IMR-90 (cell line): ENCODE measurements around the gene NFE2L2. TPM values are rescaled to one million over a fixed set of nuclear protein-coding genes. Genes with fewer than 3 reads are reported as not detected.
"Not testable (repeated sequence)": the region's sequence is repeated elsewhere in the genome, so short reads cannot be mapped to it uniquely, and the experiment has no call there.

ENCODE experiments used
- ATAC-seq: fragments of 200-7000 bp; cut with Tn5 transposase; 2 replicates; pipeline ENCODE4 v1.9.1; 2020; ENCODE audit warnings: low read depth, mild to moderate bottlenecking, moderate library complexity
- BruUV-seq: library from RNA; stranded (reverse); fragments of 400-500 nt; replicated peaks from 2 replicates; lab custom pipeline; 2021; lab: Mats Ljungman, UMichigan
- CTCF ChIA-PET: fragments of 300-600 bp; formaldehyde crosslinking; extraction: SDS; loops from one replicate; lab custom pipeline; 2021; ENCODE audit warnings: antibody characterized with exemption; lab: Yijun Ruan, JAX
- POLR2A ChIA-PET: fragments of 300-600 bp; sonication (Branson Sonifier 250); formaldehyde crosslinking; loops from one replicate; lab custom pipeline; 2022; ENCODE audit warnings: antibody characterized with exemption; ENCODE audit not compliant: unreplicated experiment; lab: Charles Lee
- DNase-seq: peaks from one replicate; pipeline ENCODE4 v3.0.0; 2013
- H2AFZ ChIP-seq: replicated peaks from 2 replicates; pipeline ENCODE3; 2013; ENCODE audit warnings: low read length, mild to moderate bottlenecking; ENCODE audit not compliant: poor library complexity
- H2AK5ac ChIP-seq: 2 replicates; pipeline ENCODE4 v1.6.1; 2013; ENCODE audit warnings: low read depth, low read length, inconsistent platforms
- H2AK9ac ChIP-seq: replicated peaks from 2 replicates; pipeline ENCODE3; 2013; ENCODE audit warnings: mild to moderate bottlenecking, low read depth, low read length, moderate library complexity; ENCODE audit not compliant: poor library complexity
- H2BK120ac ChIP-seq: 2 replicates; pipeline ENCODE4 v1.6.1; 2013; ENCODE audit warnings: low read depth, low read length, inconsistent platforms
- H2BK15ac ChIP-seq: 3 replicates; pipeline ENCODE4 v1.6.1; 2013; ENCODE audit warnings: low read depth, low read length, inconsistent platforms
- H2BK20ac ChIP-seq: 2 replicates; pipeline ENCODE4 v1.6.1; 2013; ENCODE audit warnings: low read depth, mild to moderate bottlenecking, inconsistent platforms, low read length, moderate library complexity
- H2BK5ac ChIP-seq: 2 replicates; pipeline ENCODE4 v1.6.1; 2013; ENCODE audit warnings: mild to moderate bottlenecking, low read depth, low read length, inconsistent platforms; ENCODE audit not compliant: poor library complexity, severe bottlenecking
- H3K14ac ChIP-seq: replicated peaks from 2 replicates; pipeline ENCODE4 v1.6.1; 2013; ENCODE audit warnings: low read depth, low read length, inconsistent platforms
- H3K18ac ChIP-seq: 2 replicates; pipeline ENCODE4 v1.6.1; 2013; ENCODE audit warnings: low read depth, low read length, control low read depth
- H3K23ac ChIP-seq: 2 replicates; pipeline ENCODE4 v1.6.1; 2013; ENCODE audit warnings: low read depth, low read length, inconsistent platforms
- H3K27ac ChIP-seq: 2 replicates; pipeline ENCODE4 v1.5.1; 2013; ENCODE audit warnings: mild to moderate bottlenecking, control low read depth, low read length; ENCODE audit not compliant: insufficient read depth
- H3K27me3 ChIP-seq: 2 replicates; pipeline ENCODE4 v1.6.1; 2013; ENCODE audit warnings: low read length; ENCODE audit not compliant: control insufficient read depth, insufficient read depth
- H3K36me3 ChIP-seq: 2 replicates; pipeline ENCODE4 v1.6.1; 2013; ENCODE audit warnings: low read length, mixed read lengths; ENCODE audit not compliant: control insufficient read depth, insufficient read depth
- H3K4ac ChIP-seq: 2 replicates; pipeline ENCODE4 v1.6.1; 2013; ENCODE audit warnings: low read depth, low read length, inconsistent platforms
- H3K4me1 ChIP-seq: 2 replicates; pipeline ENCODE4 v1.6.1; 2013; ENCODE audit warnings: low read length, mixed read lengths; ENCODE audit not compliant: control insufficient read depth, insufficient read depth
- H3K4me2 ChIP-seq: 2 replicates; pipeline ENCODE4 v1.6.1; 2013; ENCODE audit warnings: low read depth, mild to moderate bottlenecking, control low read depth, low read length, moderate library complexity
- H3K4me3 ChIP-seq: 2 replicates; pipeline ENCODE4 v1.5.1; 2013; ENCODE audit warnings: low read depth, mild to moderate bottlenecking, control low read depth, low read length, moderate library complexity; ENCODE audit not compliant: insufficient read depth
- H3K56ac ChIP-seq: 2 replicates; pipeline ENCODE4 v1.6.1; 2013; ENCODE audit warnings: low read length, inconsistent platforms; ENCODE audit not compliant: insufficient read depth; ENCODE audit errors: extremely low read depth
- H3K79me1 ChIP-seq, 2 experiments: 2 replicates each; pipeline ENCODE4 v1.6.1; 2013; ENCODE audit warnings: low read length in 2 of 2, inconsistent platforms in 1 of 2, low read depth in 1 of 2
- H3K9ac ChIP-seq: 2 replicates; pipeline ENCODE4 v1.6.1; 2013; ENCODE audit warnings: low read depth, low read length, control low read depth
- H3K9me1 ChIP-seq: 2 replicates; pipeline ENCODE4 v1.6.1; 2013; ENCODE audit warnings: low read length, inconsistent platforms; ENCODE audit not compliant: insufficient read depth
- H3K9me3 ChIP-seq: 2 replicates; pipeline ENCODE4 v1.6.1; 2013; ENCODE audit warnings: low read length; ENCODE audit not compliant: control insufficient read depth, insufficient read depth
- H4K20me1 ChIP-seq: 2 replicates; pipeline ENCODE4 v1.6.1; 2013; ENCODE audit warnings: low read length, inconsistent platforms; ENCODE audit not compliant: insufficient read depth
- H4K5ac ChIP-seq: 2 replicates; pipeline ENCODE4 v1.6.1; 2013; ENCODE audit warnings: mild to moderate bottlenecking, low read depth, low read length, control low read depth
- H4K8ac ChIP-seq, 2 experiments: 2 replicates each; pipeline ENCODE4 v1.6.1; 2013; ENCODE audit warnings: low read depth in 2 of 2, low read length in 2 of 2, control low read depth in 1 of 2, inconsistent platforms in 1 of 2
- H4K91ac ChIP-seq: 2 replicates; pipeline ENCODE4 v1.6.1; 2013; ENCODE audit warnings: low read depth, low read length, inconsistent platforms; ENCODE audit not compliant: insufficient read depth
- WGBS, 2 experiments: methylation state at CpG; one replicate each; pipeline versions ENCODE4 v1.1.5 to v1.1.7; 2013; ENCODE audit warnings: missing lambda C conversion rate in 2 of 2; ENCODE audit not compliant: insufficient read length in 1 of 2; ENCODE audit errors: extremely low coverage in 2 of 2; 5-methylcytosine and 5-hydroxymethylcytosine counted together
- dilution Hi-C: fragments of 300-500 bp; cut with HindIII; formaldehyde crosslinking; loops from one replicate; pipeline ENCODE4 v1.14.3; 2018; ENCODE audit warnings: low sequenced_read_pairs; ENCODE audit not compliant: unreplicated experiment
- in situ Hi-C: fragments of 300-500 bp; cut with MboI; formaldehyde crosslinking; loops from 3 replicates; pipeline ENCODE4 v1.14.3; 2019; ENCODE audit warnings: low sequenced_read_pairs, inconsistent platforms, mixed read lengths
- intact Hi-C: fragments of 100-400 bp; cut with micrococcal nuclease; formaldehyde crosslinking; loops from 2 replicates; pipeline ENCODE4 v1.10.0; 2022
- polyA plus RNA-seq, 3 experiments: library from polyadenylated mRNA; depleted of rRNA; stranded (reverse); fragments of >200 nt; gene quantifications; 2 replicates each; pipeline ENCODE4 v1.2.3, GENCODE V29; 2012; ENCODE audit warnings: low replicate concordance in 1 of 3
- total RNA-seq: library from RNA; depleted of rRNA; stranded (reverse); fragments of >200 nt; gene quantifications from 2 replicates; pipeline ENCODE4 v1.2.3, GENCODE V29; 2012

The NFE2L2 gene
- total and polyA plus RNA-seq, 2 of the 4 experiments (the other 2 are of a cell fraction): 72.7 to 83.5 TPM

GRCh38 chr2:177266955-177267354 lies 2.4 kb upstream of the NFE2L2 start:
- Histone ChIP-seq H4K5ac (peak overlapping the region; percentile 59), H3K4me2 (peak overlapping the region; percentile 59; the same call in 1 of the 2 replicates), H2BK120ac (peak overlapping the region; percentile 87), H3K18ac (peak overlapping the region; percentile 61), H4K8ac (peak overlapping the region in 1 of 2 experiments; percentile 73; a peak in 1 of 4 replicates), H2BK20ac (peak overlapping the region; percentile 27; the same call in 1 of the 2 replicates), H4K91ac (peak overlapping the region; percentile 83), H2BK15ac (0 out of 3 replicates have a peak overlapping the region, but pooled peaks have one; percentile 72), H3K14ac (peak overlapping the region; percentile 69; the same call in 1 of the 2 replicates), H2AK5ac (peak overlapping the region; percentile 54), H3K27ac (peak overlapping the region; percentile 86; the same call in 1 of the 2 replicates), H3K4ac (peak overlapping the region; percentile 91)
- dilution Hi-C loops, H3K23ac ChIP-seq, H3K79me1 ChIP-seq, CTCF ChIA-PET, H3K56ac ChIP-seq, BruUV-seq, POLR2A ChIA-PET, H2BK5ac ChIP-seq, H2AK9ac ChIP-seq, H3K9me1 ChIP-seq, ATAC-seq, H3K9me3 ChIP-seq, DNase-seq, H3K27me3 ChIP-seq, H4K20me1 ChIP-seq, H2AFZ ChIP-seq, H3K36me3 ChIP-seq, H3K4me1 ChIP-seq, H3K9ac ChIP-seq, in situ Hi-C loops, H3K4me3 ChIP-seq: not testable (repeated sequence)
- no CpG with 5 or more reads among the region's 8 CpGs for WGBS, 2 experiments
- intact Hi-C loops: loop anchor here (1.0 to 10.0 kb wide), 2 partner anchors 8 to 338 kb away; no protein-coding TSS in a partner anchor
